Fibroblast of peridontal ligament (primary cell): ENCODE data around the gene ZNF483.
"Not testable (repeated sequence)": the region's sequence is repeated elsewhere in the genome, so short reads cannot be mapped to it uniquely, and the experiment has no call there.

ENCODE experiments used
- DNase-seq: peaks from one replicate; pipeline ENCODE4 v3.0.0-alpha.2; 2010; ENCODE audit errors: extremely low read depth

Gene ZNF483

GRCh38 chr9:111525056-111525977 lies at the start of gene ZNF483:
TSS of gene ZNF483 (plus strand) at chr9:111525179. CDS start at chr9:111527396, 2,217 bp downstream.
- DNase-seq = peak; percentile 71

- no peak for DNase-seq
Observed at GRCh38 chr9:111475195-111475594, 49.8 kb upstream of the ZNF483 start.

- no peak for DNase-seq
Observed at GRCh38 chr9:111477677-111478076, 47.3 kb upstream of the ZNF483 start.

- DNase-seq = peak; percentile 66
Observed at GRCh38 chr9:111481885-111482636, 42.9 kb upstream of the ZNF483 start.

- DNase-seq = peak; percentile 45
Observed at GRCh38 chr9:111482694-111483438, 42.1 kb upstream of the ZNF483 start.

GRCh38 chr9:111483439-111483857 lies 41.5 kb upstream of the ZNF483 start:
- DNase-seq = no peak

GRCh38 chr9:111483858-111484571 lies 41.0 kb upstream of the ZNF483 start, which contains the start of gene ECPAS:
TSS of gene ECPAS (minus strand) at chr9:111484383. CDS start at chr9:111472918, 11,465 bp downstream.
- peak; percentile 66 for DNase-seq

- DNase-seq = peak; percentile 56
Observed at GRCh38 chr9:111484572-111484894, 40.4 kb upstream of the ZNF483 start.

- not testable (repeated sequence) for DNase-seq
Observed at GRCh38 chr9:111497196-111497595, 27.8 kb upstream of the ZNF483 start.

- no peak for DNase-seq
Observed at GRCh38 chr9:111501005-111501562, 23.9 kb upstream of the ZNF483 start.

GRCh38 chr9:111501648-111502047 lies 23.3 kb upstream of the ZNF483 start:
- DNase-seq = no peak

- no peak for DNase-seq
Observed at GRCh38 chr9:111502506-111502905, 22.5 kb upstream of the ZNF483 start.

GRCh38 chr9:111511581-111511980 lies 13.4 kb upstream of the ZNF483 start:
- not testable (repeated sequence) for DNase-seq

GRCh38 chr9:111514967-111515366 lies 10.0 kb upstream of the ZNF483 start:
- DNase-seq = no peak

- DNase-seq = peak; percentile 19
Observed at GRCh38 chr9:111516061-111516465, 8.9 kb upstream of the ZNF483 start.

- no peak for DNase-seq
Observed at GRCh38 chr9:111524731-111525055, 286 bp upstream of the ZNF483 start.

- no peak for DNase-seq
Observed at GRCh38 chr9:111527347-111527746, 2.4 kb downstream of the ZNF483 start.

GRCh38 chr9:111529787-111530186 lies 4.8 kb downstream of the ZNF483 start:
- no peak for DNase-seq

GRCh38 chr9:111531716-111532115 lies 6.7 kb downstream of the ZNF483 start:
- DNase-seq = no peak

- DNase-seq = peak; percentile 48
Observed at GRCh38 chr9:111533099-111533790, 8.3 kb downstream of the ZNF483 start.
